ENCODE results near the gene FBH1. TPM values are rescaled to one million over a fixed set of nuclear protein-coding genes. Genes with fewer than 3 reads are reported as not detected.
A peak's percentile ranks its signal among the peaks of the same experiment; 100 is the strongest.

FBH1 gene
- total and polyA plus RNA-seq, 9 of the 15 experiments (the other 6 are each of a cell fraction or from before 2014, with no cell fraction given) = 13.4 to 108 (median 77.8) TPM

GRCh38 chr10:5894873-5895272, 4.8 kb downstream of the FBH1 start (continued):
- peak; percentile 93 for TF ChIP-seq ZNF592 (IDR thresholded peaks at IDR 0.05)
- no peak for TF ChIP-seq JUN (IDR thresholded peaks at IDR 0.05; ENCODE audit: borderline replicate concordance, low read depth, low read length)
- TF ChIP-seq JUN (CRISPR knock-in tag; IDR thresholded peaks at IDR 0.05; ENCODE audit: borderline replicate concordance) = no peak
- no peak for TF ChIP-seq ELK3 (CRISPR knock-in tag; IDR thresholded peaks at IDR 0.05)
- no peak for TF ChIP-seq SPI1 (IDR thresholded peaks at IDR 0.05; ENCODE audit: borderline replicate concordance, low read depth, low read length)
- 0 out of 2 replicates have a peak, but pooled peaks have one; percentile 24 for TF ChIP-seq CREB1 (IDR thresholded peaks at IDR 0.05)
- TF ChIP-seq CREB1 (CRISPR knock-in tag; IDR thresholded peaks at IDR 0.05) = no peak
- no peak for TF ChIP-seq DNMT1 (IDR thresholded peaks at IDR 0.05)
- no peak for TF ChIP-seq ZNF282 (CRISPR knock-in tag; IDR thresholded peaks at IDR 0.05)
- TF ChIP-seq RBM17 (IDR thresholded peaks at IDR 0.05; ENCODE audit: borderline replicate concordance, low read depth, low read length) = no peak
- TF ChIP-seq KDM2B (CRISPR knock-in tag; IDR thresholded peaks at IDR 0.05) = no peak
- 0 out of 2 replicates have a peak, but pooled peaks have one; percentile 65 for TF ChIP-seq RNF2 (IDR thresholded peaks at IDR 0.05)
- TF ChIP-seq U2AF1 (optimal IDR thresholded peaks at IDR 0.05; ENCODE audit: low read depth, low read length) = no peak
- TF ChIP-seq ZNF407 (IDR thresholded peaks at IDR 0.05; ENCODE audit: low read depth) = no peak
- TF ChIP-seq MCM5 (IDR thresholded peaks at IDR 0.05; ENCODE audit: low read depth) = no peak
- peak; percentile 30; the same call in 1 of the 2 replicates for TF ChIP-seq L3MBTL2 (IDR thresholded peaks at IDR 0.05)
- no peak for TF ChIP-seq NUFIP1 (IDR thresholded peaks at IDR 0.05; ENCODE audit: partially characterized antibody)
- TF ChIP-seq ARID2 (IDR thresholded peaks at IDR 0.05) = no peak

All from K562 (cell line).